NCI-H82 treated with DMSO at 0.1 percent for 48 hours (cell line): ENCODE measurements around the gene BRIP1.
"Not testable (repeated sequence)": the region's sequence is repeated elsewhere in the genome, so short reads cannot be mapped to it uniquely, and the experiment has no call there.

Experiments used
- DNase-seq: peaks from one replicate; lab custom pipeline; 2025; ENCODE audit not compliant: unreplicated experiment; lab: John Stamatoyannopoulos, UW

Gene BRIP1

GRCh38 chr17:61831099-61831498 is 32.2 kb downstream of the BRIP1 start:
- DNase-seq: no peak

DNA sequence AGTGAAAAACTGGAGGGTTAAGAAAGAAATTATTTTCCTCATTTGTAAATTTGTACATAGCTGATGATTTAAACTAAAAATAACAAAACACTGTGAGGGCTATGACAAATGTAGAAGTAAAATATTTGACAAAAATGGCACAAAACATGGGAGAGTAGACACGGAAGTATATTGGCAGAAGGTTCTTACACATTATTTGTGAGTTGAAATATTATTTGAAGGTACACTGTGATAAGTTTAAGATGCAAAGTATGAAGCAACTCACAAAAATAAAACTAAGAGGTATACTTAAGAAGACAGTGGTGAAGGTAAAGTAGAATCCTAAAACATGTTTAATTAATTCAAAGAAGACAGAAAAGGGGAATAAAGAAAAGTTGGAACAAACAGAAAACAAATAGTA is 34.6 kb downstream of the BRIP1 start:
- no peak for DNase-seq

GRCh38 chr17:61827649-61828395 is 35.5 kb downstream of the BRIP1 start:
- DNase-seq: no peak

- DNase-seq: not testable (repeated sequence)
These were observed 36.5 kb downstream of the BRIP1 start for GRCh38 chr17:61826866-61827265.

DNA sequence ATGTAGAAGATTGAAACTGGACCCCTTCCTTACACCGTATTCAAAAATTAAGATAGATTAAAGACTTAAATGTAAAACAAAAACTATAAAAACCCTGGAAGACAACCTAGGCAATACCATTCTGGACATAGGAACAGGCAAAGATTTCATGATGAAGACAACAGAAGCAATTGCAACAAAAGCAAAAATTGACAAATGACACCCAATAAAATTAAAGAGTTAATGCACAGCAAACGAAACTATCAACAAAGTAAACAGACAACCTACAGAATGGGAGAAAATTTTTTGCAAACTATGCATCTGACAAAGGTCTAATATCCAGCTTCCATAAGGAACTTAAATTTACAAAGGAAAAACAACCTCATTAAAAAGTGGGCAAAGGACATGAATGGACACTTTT is 37.1 kb downstream of the BRIP1 start:
- not testable (repeated sequence) for DNase-seq

- no peak for DNase-seq
These were observed 37.7 kb downstream of the BRIP1 start for GRCh38 chr17:61825448-61826137.

DNA sequence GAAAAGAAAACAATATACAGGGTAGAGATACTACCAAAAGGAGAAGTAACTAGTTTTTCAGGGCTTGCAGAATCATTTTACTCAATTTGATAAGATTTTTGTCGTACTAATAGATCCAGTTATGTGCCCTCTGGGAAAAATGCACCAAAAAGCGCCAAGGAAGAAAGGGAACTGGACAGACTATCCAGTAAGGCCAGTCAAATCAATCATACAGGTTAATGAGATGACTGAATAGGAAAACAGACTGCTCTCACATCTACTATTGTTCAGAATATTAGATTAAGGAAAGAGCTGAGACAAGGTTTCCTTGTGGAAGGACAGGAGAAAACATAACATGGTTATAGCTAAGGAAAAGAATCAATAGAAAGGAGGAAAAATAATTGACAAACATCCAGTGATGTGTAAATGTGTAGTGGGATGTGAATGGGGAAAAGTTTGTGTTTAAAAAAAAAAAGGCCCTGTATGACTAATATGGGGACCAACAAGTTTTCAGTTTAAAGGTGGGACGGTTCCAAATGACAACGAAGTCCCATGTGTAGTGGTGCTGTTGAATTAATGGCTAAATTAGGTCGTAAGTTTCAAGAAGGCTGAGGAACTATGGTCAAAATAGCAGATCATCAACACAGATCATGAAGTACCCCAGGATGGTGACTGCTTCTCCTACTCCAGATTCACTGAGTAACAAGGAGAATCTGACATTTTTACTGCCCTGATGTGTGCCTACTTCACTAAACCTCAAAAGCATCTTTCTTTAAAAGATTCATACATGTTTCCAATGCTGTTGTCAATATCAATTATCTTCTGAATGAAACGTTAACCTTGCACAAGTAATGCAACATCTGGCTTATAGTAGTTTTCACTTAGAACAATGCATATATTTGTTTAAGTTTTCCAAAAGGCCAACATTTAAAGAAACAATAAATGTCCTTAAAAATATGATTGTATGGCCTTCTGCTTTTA is 40.7 kb downstream of the BRIP1 start:
- DNase-seq: no peak

DNA sequence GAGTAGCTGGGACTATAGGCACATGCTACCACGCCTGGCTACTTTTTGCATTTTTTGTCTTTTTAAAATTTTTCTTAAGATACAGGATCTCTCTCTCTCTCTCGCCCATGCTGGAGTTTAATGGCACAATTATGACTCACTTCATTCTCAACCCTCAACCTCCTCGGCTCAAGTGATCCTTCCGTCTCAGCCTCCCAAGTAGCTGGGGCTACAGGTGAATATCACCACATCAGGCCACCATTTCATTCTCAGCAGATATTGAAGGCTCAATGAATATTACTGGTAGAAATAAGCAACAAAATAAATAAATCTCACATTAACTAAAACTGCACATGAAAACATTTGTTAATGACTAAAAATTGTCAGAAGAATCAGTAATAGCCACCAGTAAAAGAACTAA is 41.7 kb downstream of the BRIP1 start:
- DNase-seq: no peak

- not testable (repeated sequence) for DNase-seq
These were observed 44.1 kb downstream of the BRIP1 start for GRCh38 chr17:61819265-61819664.

- DNase-seq: no peak
These were observed 45.1 kb downstream of the BRIP1 start for GRCh38 chr17:61818225-61818624.

DNA sequence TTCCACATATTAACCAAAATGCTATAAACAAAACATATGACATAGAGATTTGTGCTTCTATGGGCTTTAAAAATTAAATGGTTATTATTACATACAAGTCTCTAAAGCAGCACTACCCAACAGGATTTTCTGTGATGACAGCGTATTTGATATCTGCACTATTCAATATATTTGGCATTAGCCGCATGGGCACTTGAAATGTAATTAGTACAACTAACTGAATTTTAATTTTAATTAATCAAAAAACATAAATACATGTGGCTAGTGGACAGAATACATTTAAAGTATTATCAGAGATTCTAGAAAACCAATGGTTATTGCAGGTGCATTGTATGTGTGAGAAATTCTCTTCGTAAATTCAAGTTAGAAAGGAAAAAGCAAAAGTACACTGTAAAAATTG is 45.9 kb downstream of the BRIP1 start:
- DNase-seq: no peak

GRCh38 chr17:61816538-61816937 is 46.8 kb downstream of the BRIP1 start:
- DNase-seq: no peak

DNA sequence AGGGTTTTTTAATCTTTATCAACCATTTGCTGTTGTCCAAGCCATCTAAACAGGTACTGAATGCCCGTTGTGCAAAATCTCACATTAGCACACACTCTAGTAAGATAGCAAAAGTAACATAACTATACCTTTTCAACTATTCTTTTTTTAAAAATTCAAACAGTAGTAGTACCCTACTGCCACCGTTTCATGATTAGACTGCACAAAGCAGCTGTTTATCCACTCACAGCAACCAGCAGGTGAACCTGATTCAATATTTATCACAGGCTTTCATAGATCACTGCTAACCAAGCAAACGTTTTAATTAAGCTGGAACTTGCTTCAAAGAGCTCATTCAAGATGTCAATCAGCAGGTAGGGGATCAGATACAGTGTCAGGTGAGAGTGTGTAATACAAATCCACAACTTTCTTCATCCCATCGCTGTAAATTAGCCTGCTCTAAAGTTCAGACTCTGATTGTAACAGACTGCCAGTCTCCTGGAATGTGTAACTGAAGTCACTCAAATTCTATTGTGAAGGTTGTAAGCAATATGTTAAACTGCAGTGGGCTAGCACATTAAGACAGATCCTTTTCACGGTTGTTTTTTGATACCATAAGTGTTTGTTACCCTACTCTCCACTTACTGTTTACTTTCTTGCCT is 47.3 kb downstream of the BRIP1 start:
- DNase-seq: no peak

DNA sequence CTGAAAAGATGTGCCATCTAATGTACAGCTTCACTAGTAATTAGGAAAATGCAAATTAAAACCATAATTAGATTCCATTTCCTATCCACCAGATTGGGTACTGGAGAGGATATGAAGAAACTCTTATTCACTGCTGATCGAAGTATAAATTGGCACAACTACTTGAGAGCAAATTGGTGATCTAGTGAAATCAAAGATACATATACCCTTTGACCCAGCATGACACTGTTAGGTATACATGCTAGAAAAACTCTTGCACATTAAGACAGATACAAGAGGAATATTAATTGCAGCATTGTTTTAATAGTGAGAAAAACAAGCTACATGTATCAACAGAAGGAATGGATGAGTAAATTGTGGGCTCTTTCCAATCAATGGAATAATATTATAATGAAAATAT is 48.8 kb downstream of the BRIP1 start:
- no peak for DNase-seq

DNA sequence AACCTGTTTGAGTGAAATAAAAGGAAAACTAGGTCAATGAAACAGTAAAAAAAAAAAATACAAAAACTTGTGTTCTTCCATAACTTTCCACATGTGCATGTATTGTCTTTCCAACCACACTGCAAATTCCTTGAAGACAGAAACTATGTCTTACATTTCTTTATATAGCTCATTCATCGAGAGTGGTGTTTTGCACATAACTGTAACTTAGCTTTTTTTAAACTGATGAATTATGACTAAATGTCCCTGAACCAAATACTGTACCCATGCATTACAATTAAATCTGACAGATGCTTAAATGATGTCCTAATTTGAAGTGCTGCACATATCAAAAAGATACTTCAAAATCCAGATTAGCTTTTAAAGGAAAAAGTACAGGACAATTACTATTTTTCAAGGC is 50.1 kb downstream of the BRIP1 start:
- DNase-seq: no peak

DNA sequence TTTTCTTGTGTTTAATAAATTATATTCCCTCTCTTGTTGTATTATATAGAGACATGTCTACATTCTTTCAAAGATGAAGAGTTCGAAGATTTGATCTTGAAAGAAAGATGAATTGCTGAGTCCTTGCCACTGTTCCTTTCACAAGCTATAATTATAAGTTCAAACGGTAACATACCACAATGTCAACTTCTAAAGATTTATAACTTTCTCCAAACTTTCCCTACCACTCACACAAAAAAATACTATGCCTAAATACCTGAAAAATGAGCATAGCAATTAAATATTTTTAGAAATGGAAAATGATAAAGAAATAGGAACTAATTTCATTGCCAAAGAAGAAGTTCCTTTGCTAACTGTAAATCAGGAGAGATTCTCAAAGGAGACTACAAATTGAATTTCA is 50.6 kb downstream of the BRIP1 start:
- DNase-seq: no peak

GRCh38 chr17:61809816-61810392 is 53.4 kb downstream of the BRIP1 start:
- no peak for DNase-seq

- no peak for DNase-seq
These were observed 54.9 kb downstream of the BRIP1 start for GRCh38 chr17:61808442-61808841.

DNA sequence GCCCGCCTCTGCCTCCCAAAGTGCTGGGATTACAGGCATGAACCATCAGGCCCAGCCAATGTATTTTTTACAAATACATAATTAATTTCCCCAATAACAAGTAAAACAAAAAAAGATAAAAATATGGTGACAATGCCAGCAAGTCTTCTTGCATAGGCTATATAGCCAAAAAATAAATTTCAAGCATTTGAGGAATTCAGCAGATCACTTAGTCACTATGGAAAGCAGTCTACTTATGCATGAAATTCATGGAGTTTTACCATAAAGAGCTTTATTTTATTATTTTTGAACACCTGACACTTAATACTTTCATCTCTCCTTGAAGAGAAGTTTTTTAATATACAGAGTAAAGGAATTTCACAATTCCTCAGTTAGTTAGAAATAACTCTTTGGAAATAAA is 56.4 kb downstream of the BRIP1 start:
- DNase-seq: no peak

GRCh38 chr17:61806081-61806828 is 57.1 kb downstream of the BRIP1 start:
- no peak for DNase-seq
